Natural killer cell treated with Interleukin-12 subunit alpha and Interleukin-12 subunit beta and Interleukin-15 and Interleukin-18, amount 100 ng/mL, for 72 hours (primary cell): ENCODE measurements around the gene LNX1. TPM values are rescaled to one million over a fixed set of nuclear protein-coding genes. Genes with fewer than 3 reads are reported as not detected.

Source experiments
- ATAC-seq, 2 donors: fragments of 150-1000 bp; cut with Tn5 transposase in 1 of 2; sonication (Bioruptor Pico), chemical (Tn5 transposase) in 1 of 2; 2 replicates each; pipeline ENCODE4 v1.10.0; 2021
- DNase-seq: peaks from one replicate; pipeline ENCODE4 v3.0.0; 2022; ENCODE audit warnings: low spot score
- H3K27ac Mint-ChIP-seq, 2 donors: 1 replicate in 1 of 2; 2 replicates in 1 of 2; pipeline ENCODE4 v1.8.0; 2022; ENCODE audit warnings: mixed read lengths in 2 of 2, mild to moderate bottlenecking in 1 of 2, moderate library complexity in 1 of 2
- H3K27me3 Mint-ChIP-seq, 2 donors: 1 replicate in 1 of 2; 2 replicates in 1 of 2; pipeline ENCODE4 v1.8.0; 2022; ENCODE audit warnings: mixed read lengths in 2 of 2
- H3K36me3 Mint-ChIP-seq: one replicate; pipeline ENCODE4 v1.8.0; 2022; ENCODE audit warnings: mixed read lengths
- H3K4me1 Mint-ChIP-seq, 2 donors: 1 replicate in 1 of 2; 2 replicates in 1 of 2; pipeline ENCODE4 v1.8.0; 2022; ENCODE audit warnings: low read depth in 2 of 2, mixed read lengths in 2 of 2, mild to moderate bottlenecking in 1 of 2
- H3K4me3 Mint-ChIP-seq: one replicate; pipeline ENCODE4 v1.8.0; 2022; ENCODE audit warnings: mixed read lengths
- H3K9me3 Mint-ChIP-seq: 2 replicates; pipeline ENCODE4 v1.8.0; 2022; ENCODE audit warnings: mixed read lengths
- total RNA-seq, 2 donors: library from RNA; stranded (reverse); gene quantifications; one replicate each; pipeline ENCODE4 v1.2.3, GENCODE V29; 2022

The LNX1 gene
- total RNA-seq, 2 donors from 2014 or later, result not detected

GRCh38 chr4:53532521-53532920 lies 58.8 kb downstream of the LNX1 start:
- no peaks in the 10 kb centered on the region for H3K9me3 Mint-ChIP-seq

GRCh38 chr4:53531585-53532224 lies 59.6 kb downstream of the LNX1 start:
- no peak overlapping the region for H3K4me3 Mint-ChIP-seq
- H3K27me3 Mint-ChIP-seq, result peaks cover 2 to 7% of the 10 kb centered on the region in 2 donors
- H3K36me3 Mint-ChIP-seq, result no peaks in the 10 kb centered on the region
- H3K4me1 Mint-ChIP-seq, result no peaks in the 10 kb centered on the region
- no peaks in the 10 kb centered on the region for H3K9me3 Mint-ChIP-seq
- no peak for ATAC-seq
- no peak overlapping the region for H3K27ac Mint-ChIP-seq
- no peak for DNase-seq

More at GRCh38 chr4:53532521-53532920, 58.8 kb downstream of the LNX1 start:
- no peak overlapping the region for H3K27ac Mint-ChIP-seq
- DNase-seq (no peak), ATAC-seq (no peak)
- no peaks in the 10 kb centered on the region for H3K4me1 Mint-ChIP-seq
- no peak overlapping the region for H3K4me3 Mint-ChIP-seq
- peaks cover 4 to 11% of the 10 kb centered on the region in 2 donors for H3K27me3 Mint-ChIP-seq
- H3K36me3 Mint-ChIP-seq, result no peaks in the 10 kb centered on the region

DNA sequence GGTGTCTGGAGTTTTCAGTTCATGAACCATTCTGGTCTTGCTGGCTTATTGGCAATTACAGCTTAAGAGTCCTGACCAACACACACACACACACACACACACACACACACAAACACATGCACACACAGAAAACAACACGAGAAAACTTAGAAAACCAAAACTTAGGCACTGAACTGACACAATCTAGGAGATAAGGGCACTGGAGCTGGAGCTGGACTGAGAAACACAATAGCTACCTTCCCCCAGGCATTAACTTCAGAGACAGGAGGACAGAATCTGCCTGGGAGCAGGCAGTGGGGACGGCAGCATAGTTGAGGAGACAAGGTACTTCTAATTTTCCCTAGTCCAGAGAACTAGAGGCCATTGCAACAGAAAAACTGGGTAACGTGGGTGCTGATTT lies 62.3 kb downstream of the LNX1 start:
- H3K9me3 Mint-ChIP-seq, result no peaks in the 10 kb centered on the region
- peaks cover 0 to 2% of the 10 kb centered on the region in 2 donors for H3K27me3 Mint-ChIP-seq
- no peaks in the 10 kb centered on the region for H3K4me1 Mint-ChIP-seq
- no peak overlapping the region for H3K27ac Mint-ChIP-seq
- H3K4me3 Mint-ChIP-seq, result no peak overlapping the region
- H3K36me3 Mint-ChIP-seq, result no peaks in the 10 kb centered on the region
- ATAC-seq (no peak), DNase-seq (no peak)

- H3K9me3 Mint-ChIP-seq, result no peaks in the 10 kb centered on the region
- H3K27ac Mint-ChIP-seq, result no peak overlapping the region
- ATAC-seq (no peak), DNase-seq (no peak)
- no peak overlapping the region for H3K4me3 Mint-ChIP-seq
- H3K27me3 Mint-ChIP-seq, result peaks cover 0 to 2% of the 10 kb centered on the region in 2 donors
- no peaks in the 10 kb centered on the region for H3K4me1 Mint-ChIP-seq
- no peaks in the 10 kb centered on the region for H3K36me3 Mint-ChIP-seq
Observed at GRCh38 chr4:53527930-53528329, 63.4 kb downstream of the LNX1 start.

DNA sequence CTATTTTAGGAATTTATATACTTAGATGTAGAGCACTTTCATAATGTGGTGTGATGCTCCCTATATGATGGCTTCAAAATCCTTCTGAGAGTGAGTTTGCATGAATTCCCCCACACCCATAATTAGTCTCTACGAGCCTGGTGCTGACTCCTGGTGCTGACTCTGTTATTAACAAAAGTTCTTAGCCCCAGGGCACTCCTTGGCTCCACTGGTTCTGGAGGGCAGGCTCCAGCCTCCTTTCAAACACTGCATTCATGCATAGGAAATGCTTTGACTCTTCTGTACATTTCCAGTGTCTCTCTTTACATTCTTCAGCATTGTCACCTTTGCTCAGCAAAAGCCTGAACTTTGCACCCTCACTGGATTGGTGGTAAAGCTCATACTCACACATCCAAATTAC lies 64.0 kb downstream of the LNX1 start:
- no peaks in the 10 kb centered on the region for H3K9me3 Mint-ChIP-seq
- H3K36me3 Mint-ChIP-seq, result no peaks in the 10 kb centered on the region
- H3K27ac Mint-ChIP-seq, result no peak overlapping the region
- DNase-seq (no peak), ATAC-seq (no peak)
- H3K4me3 Mint-ChIP-seq, result no peak overlapping the region
- H3K27me3 Mint-ChIP-seq, result peaks cover 2% of the 10 kb centered on the region in 2 donors
- no peaks in the 10 kb centered on the region for H3K4me1 Mint-ChIP-seq

DNA sequence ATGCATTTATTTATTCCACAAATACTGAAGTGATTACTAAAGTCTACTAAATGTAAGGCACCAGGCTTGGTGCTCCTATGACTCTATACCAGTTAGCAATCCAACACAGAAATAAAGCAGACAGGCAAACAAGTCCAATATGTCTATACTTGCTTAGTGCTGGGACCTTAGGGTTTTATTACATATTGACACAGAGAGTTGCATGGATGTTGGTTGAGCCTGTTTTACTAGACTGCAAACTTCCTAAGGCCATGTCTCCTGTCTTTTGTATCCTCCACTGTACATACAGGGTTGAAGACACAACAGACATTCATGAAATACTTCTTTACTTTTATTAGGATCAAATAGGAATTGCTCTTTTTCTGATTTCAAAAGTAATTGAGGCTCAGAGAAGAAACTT lies 69.0 kb downstream of the LNX1 start:
- Mint-ChIP-seq H3K27me3 (peaks cover 9% of the 10 kb centered on the region in 2 donors), H3K4me1 (no peaks in the 10 kb centered on the region), H3K27ac (no peak overlapping the region), H3K36me3 (no peaks in the 10 kb centered on the region), H3K4me3 (no peak overlapping the region), H3K9me3 (no peaks in the 10 kb centered on the region)
- DNase-seq (no peak), ATAC-seq (no peak)

- H3K4me1 Mint-ChIP-seq, result no peaks in the 10 kb centered on the region
- DNase-seq (no peak), ATAC-seq (no peak)
- no peak overlapping the region for H3K4me3 Mint-ChIP-seq
- H3K27me3 Mint-ChIP-seq, result peaks cover 7 to 9% of the 10 kb centered on the region in 2 donors
- no peaks in the 10 kb centered on the region for H3K9me3 Mint-ChIP-seq
- H3K36me3 Mint-ChIP-seq, result no peaks in the 10 kb centered on the region
- no peak overlapping the region for H3K27ac Mint-ChIP-seq
Observed at GRCh38 chr4:53520116-53520515, 71.2 kb downstream of the LNX1 start.

DNA sequence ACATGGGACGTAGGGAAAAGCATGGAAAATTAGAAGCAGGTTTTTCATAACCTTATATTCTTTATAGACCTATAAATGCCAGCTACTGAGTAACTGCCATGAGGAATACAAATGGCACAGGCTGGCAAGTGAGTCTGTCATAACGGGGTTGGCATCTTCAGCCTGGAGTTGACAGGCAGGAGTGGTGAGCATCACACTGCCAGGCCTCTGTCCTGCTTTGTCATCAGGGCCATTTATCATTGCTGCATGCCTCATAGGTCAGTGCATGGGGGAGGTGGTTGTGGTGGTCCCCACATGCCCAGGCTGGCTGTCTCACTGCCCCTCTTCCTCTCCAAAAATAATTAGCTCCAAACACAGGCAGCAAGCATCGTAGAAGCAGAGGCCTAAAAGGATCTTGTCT lies 72.5 kb downstream of the LNX1 start:
- ATAC-seq, result no peak
- no peak overlapping the region for H3K4me3 Mint-ChIP-seq

DNA sequence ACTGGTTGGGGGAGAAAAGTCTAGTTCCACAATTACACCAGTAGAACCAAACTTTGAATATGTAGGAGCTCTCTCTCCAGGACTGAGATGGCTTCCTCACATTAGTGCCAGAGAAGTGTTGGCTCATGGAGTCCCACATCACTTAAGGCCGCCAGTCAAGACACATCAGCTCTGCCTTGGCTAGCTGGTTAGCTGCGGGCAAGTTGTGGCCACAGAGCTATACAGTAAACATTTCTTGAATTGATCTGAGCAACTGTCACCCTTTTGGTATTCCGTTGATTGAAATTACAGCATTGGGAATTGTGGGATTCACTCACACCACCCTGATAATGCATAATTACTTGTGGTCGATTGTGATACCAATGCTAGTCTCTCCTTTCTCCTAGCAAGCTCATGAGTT lies 76.2 kb downstream of the LNX1 start:
- Mint-ChIP-seq H3K9me3 (no peaks in the 10 kb centered on the region), H3K36me3 (no peaks in the 10 kb centered on the region), H3K4me1 (no peaks in the 10 kb centered on the region), H3K27ac (no peak overlapping the region), H3K27me3 (peaks cover 2 to 16% of the 10 kb centered on the region in 2 donors), H3K4me3 (no peak overlapping the region)
- ATAC-seq (no peak), DNase-seq (no peak)

More for the DNA sequence above, 72.5 kb downstream of the LNX1 start:
- Mint-ChIP-seq H3K9me3 (no peaks in the 10 kb centered on the region), H3K36me3 (no peaks in the 10 kb centered on the region), H3K27me3 (peaks cover 7 to 16% of the 10 kb centered on the region in 2 donors), H3K27ac (no peak overlapping the region), H3K4me1 (no peaks in the 10 kb centered on the region)
- no peak for DNase-seq

GRCh38 chr4:53514509-53514908 lies 76.8 kb downstream of the LNX1 start:
- Mint-ChIP-seq H3K4me1 (no peaks in the 10 kb centered on the region), H3K27ac (no peak overlapping the region), H3K27me3 (peaks cover 2 to 16% of the 10 kb centered on the region in 2 donors), H3K36me3 (no peaks in the 10 kb centered on the region), H3K4me3 (no peak overlapping the region), H3K9me3 (no peaks in the 10 kb centered on the region)
- no peak for DNase-seq
- no peak for ATAC-seq

- ATAC-seq (no peak), DNase-seq (no peak)
- Mint-ChIP-seq H3K27me3 (peaks cover 4 to 16% of the 10 kb centered on the region in 2 donors), H3K36me3 (no peaks in the 10 kb centered on the region), H3K4me3 (no peak overlapping the region), H3K9me3 (no peaks in the 10 kb centered on the region), H3K4me1 (no peaks in the 10 kb centered on the region), H3K27ac (no peak overlapping the region)
Observed at GRCh38 chr4:53512608-53513007, 78.7 kb downstream of the LNX1 start.

DNA sequence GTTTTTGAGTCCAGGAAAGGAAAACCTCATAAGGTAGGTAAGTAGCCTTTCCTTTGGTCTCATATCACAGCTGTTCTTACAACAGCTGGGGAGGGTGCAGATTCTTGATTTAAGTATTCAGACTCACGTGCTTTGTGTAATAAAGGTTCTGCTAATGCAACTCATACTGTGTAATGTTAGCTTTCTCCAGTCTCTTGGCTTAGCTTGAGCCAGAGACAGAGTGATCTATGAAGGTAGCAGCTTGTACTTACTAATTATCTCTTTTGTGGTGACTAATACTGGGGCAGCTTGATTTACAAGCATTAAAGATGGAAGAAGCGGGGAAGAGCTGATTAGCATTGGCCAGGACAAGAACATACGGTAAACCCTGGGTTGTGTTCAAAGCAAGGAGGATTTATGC lies 80.3 kb downstream of the LNX1 start:
- Mint-ChIP-seq H3K36me3 (no peaks in the 10 kb centered on the region), H3K27ac (no peak overlapping the region), H3K27me3 (peaks cover 4 to 17% of the 10 kb centered on the region in 2 donors), H3K4me3 (no peak overlapping the region), H3K4me1 (no peaks in the 10 kb centered on the region), H3K9me3 (no peaks in the 10 kb centered on the region)
- DNase-seq (no peak), ATAC-seq (no peak)

GRCh38 chr4:53510321-53510720 lies 81.0 kb downstream of the LNX1 start:
- DNase-seq (no peak), ATAC-seq (no peak)
- H3K36me3 Mint-ChIP-seq, result no peaks in the 10 kb centered on the region
- peaks cover 4 to 24% of the 10 kb centered on the region in 2 donors for H3K27me3 Mint-ChIP-seq
- H3K4me1 Mint-ChIP-seq, result no peaks in the 10 kb centered on the region
- no peaks in the 10 kb centered on the region for H3K9me3 Mint-ChIP-seq
- no peak overlapping the region for H3K27ac Mint-ChIP-seq
- H3K4me3 Mint-ChIP-seq, result no peak overlapping the region

DNA sequence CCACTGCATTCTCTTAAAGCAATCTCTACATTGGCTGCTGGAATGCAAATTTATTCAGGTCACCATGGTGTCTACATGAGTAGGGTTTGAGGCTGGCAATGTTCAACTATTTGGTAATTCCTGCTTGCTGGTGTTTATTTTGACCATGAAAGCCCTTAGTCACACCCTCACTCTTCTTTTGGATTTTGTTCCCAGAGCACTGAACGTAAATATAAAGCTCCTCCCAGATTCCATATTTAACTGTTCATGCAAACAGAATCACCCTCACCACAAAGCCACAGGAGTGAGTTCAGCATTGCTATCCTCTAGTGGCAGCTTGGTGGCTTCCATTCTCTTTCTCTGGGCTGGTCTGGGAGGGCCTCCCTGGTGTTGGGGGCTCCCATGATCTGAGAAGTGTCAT lies 82.8 kb downstream of the LNX1 start:
- DNase-seq (no peak), ATAC-seq (no peak)
- H3K4me1 Mint-ChIP-seq, result no peaks in the 10 kb centered on the region
- H3K27ac Mint-ChIP-seq, result no peak overlapping the region
- no peak overlapping the region for H3K4me3 Mint-ChIP-seq
- H3K27me3 Mint-ChIP-seq, result peaks cover 4 to 15% of the 10 kb centered on the region in 2 donors
- no peaks in the 10 kb centered on the region for H3K36me3 Mint-ChIP-seq
- no peaks in the 10 kb centered on the region for H3K9me3 Mint-ChIP-seq
